GM23338 (cell line): Measurements from ENCODE around the gene PRKCI. TPM values are rescaled to one million over a fixed set of nuclear protein-coding genes. Genes with fewer than 3 reads are reported as not detected.
A peak's percentile ranks its signal among the peaks of the same experiment; 100 is the strongest.

Experiments used
- ATAC-seq: fragments of 200-7000 bp; cut with Tn5 transposase; 3 replicates; pipeline ENCODE4 v1.9.1; 2020
- DNase-seq: peaks from one replicate; pipeline ENCODE4 v3.0.0-alpha.2; 2015; ENCODE audit warnings: low spot score
- H2AFZ ChIP-seq: fragments of 200-600 bp; sonication (generic); 2 replicates; pipeline ENCODE4 v1.8.0; 2016; ENCODE audit warnings: antibody characterized with exemption, mild to moderate bottlenecking, moderate library complexity
- H3F3A ChIP-seq: fragments of 200-600 bp; sonication (generic); replicated peaks from 2 replicates; pipeline ENCODE4 v1.8.0; 2017; ENCODE audit warnings: antibody characterized with exemption, mixed run types, low read depth
- H3K27ac ChIP-seq: fragments of 200-600 bp; sonication (generic); 2 replicates; pipeline ENCODE4 v1.6.1; 2016; ENCODE audit warnings: low read depth
- H3K27me3 ChIP-seq: fragments of 200-600 bp; sonication (generic); 2 replicates; pipeline ENCODE4 v1.8.0; 2016; ENCODE audit warnings: mild to moderate bottlenecking, mixed run types, moderate library complexity; ENCODE audit not compliant: insufficient read depth
- H3K36me3 ChIP-seq: fragments of 200-600 bp; sonication (generic); 2 replicates; pipeline ENCODE4 v1.8.0; 2016; ENCODE audit warnings: mild to moderate bottlenecking; ENCODE audit not compliant: insufficient read depth
- H3K4me1 ChIP-seq: fragments of 200-600 bp; sonication (generic); 2 replicates; pipeline ENCODE4 v1.8.0; 2016; ENCODE audit warnings: mild to moderate bottlenecking, moderate library complexity; ENCODE audit not compliant: insufficient read depth
- H3K4me2 ChIP-seq: fragments of 200-600 bp; sonication (generic); 2 replicates; pipeline ENCODE4 v1.7.1; 2017; ENCODE audit warnings: mixed run types
- H3K4me3 ChIP-seq: fragments of 200-600 bp; sonication (generic); 2 replicates; pipeline ENCODE4 v1.6.1; 2016; ENCODE audit warnings: mixed run types
- H3K79me2 ChIP-seq: fragments of 200-600 bp; sonication (generic); replicated peaks from 2 replicates; pipeline ENCODE4 v1.8.0; 2017; ENCODE audit warnings: mild to moderate bottlenecking; ENCODE audit not compliant: insufficient read depth
- H3K9me2 ChIP-seq: fragments of 200-600 bp; sonication (generic); 2 replicates; pipeline ENCODE4 v1.8.0; 2017; ENCODE audit not compliant: insufficient read depth
- H4K20me1 ChIP-seq: fragments of 200-600 bp; sonication (generic); replicated peaks from 2 replicates; pipeline ENCODE4 v1.8.0; 2017; ENCODE audit warnings: mild to moderate bottlenecking; ENCODE audit not compliant: insufficient read depth
- H3K27ac Mint-ChIP-seq: 2 replicates; pipeline ENCODE4 v1.8.0; 2020; ENCODE audit warnings: inconsistent platforms, mild to moderate bottlenecking, moderate library complexity, mixed read lengths
- H3K27me3 Mint-ChIP-seq: 3 replicates; pipeline ENCODE4 v1.8.0; 2022; ENCODE audit warnings: low read depth, mild to moderate bottlenecking, moderate library complexity, mixed read lengths, inconsistent platforms; ENCODE audit not compliant: insufficient read depth, poor library complexity
- H3K36me3 Mint-ChIP-seq: 3 replicates; pipeline ENCODE4 v1.8.0; 2021; ENCODE audit warnings: low read depth, mild to moderate bottlenecking, inconsistent platforms, moderate library complexity, mixed read lengths
- H3K4me1 Mint-ChIP-seq: 3 replicates; pipeline ENCODE4 v1.8.0; 2020; ENCODE audit warnings: mild to moderate bottlenecking, inconsistent platforms, mixed read lengths
- H3K4me3 Mint-ChIP-seq: 3 replicates; pipeline ENCODE4 v1.8.0; 2021; ENCODE audit warnings: moderate library complexity, mild to moderate bottlenecking, inconsistent platforms, mixed read lengths
- H3K9me3 Mint-ChIP-seq: 3 replicates; pipeline ENCODE4 v1.8.0; 2020; ENCODE audit warnings: moderate library complexity, mild to moderate bottlenecking, inconsistent platforms, mixed read lengths
- CREB1 ChIP-seq: fragments of 250-450 bp; sonication (Bioruptor Pico); IDR thresholded peaks from 2 replicates; pipeline ENCODE4 v1.5.0; 2020; ENCODE audit warnings: low read depth, mild to moderate bottlenecking, moderate library complexity
- ETS1 ChIP-seq: IDR thresholded peaks from 2 replicates; pipeline ENCODE4 v1.6.1; 2016; ENCODE audit warnings: antibody characterized with exemption
- EZH2 ChIP-seq: fragments of 200-600 bp; sonication (generic); IDR thresholded peaks from one replicate; pipeline ENCODE4 v1.8.0; 2017; ENCODE audit warnings: antibody characterized with exemption, mild to moderate bottlenecking, low read depth; ENCODE audit not compliant: unreplicated experiment
- EZH2phosphoT487 ChIP-seq: fragments of 200-600 bp; sonication (generic); IDR thresholded peaks from one replicate; pipeline ENCODE4 v1.8.1; 2018; ENCODE audit warnings: antibody characterized with exemption; ENCODE audit not compliant: unreplicated experiment
- JUNB ChIP-seq: IDR thresholded peaks from one replicate; pipeline ENCODE4 v1.6.1; 2016; ENCODE audit warnings: antibody characterized with exemption; ENCODE audit not compliant: unreplicated experiment
- NANOG ChIP-seq: IDR thresholded peaks from 2 replicates; pipeline ENCODE4 v1.6.1; 2016; ENCODE audit warnings: antibody characterized with exemption, borderline replicate concordance
- POLR2AphosphoS5 ChIP-seq: IDR thresholded peaks from 2 replicates; pipeline ENCODE4 v1.6.1; 2016; ENCODE audit warnings: antibody characterized with exemption, low read depth
- STAT1 ChIP-seq: IDR thresholded peaks from one replicate; pipeline ENCODE4 v1.6.1; 2016; ENCODE audit warnings: antibody characterized with exemption; ENCODE audit not compliant: unreplicated experiment
- ZNF114 ChIP-seq: fragments of 250-450 bp; sonication (Bioruptor Pico); IDR thresholded peaks from 2 replicates; pipeline ENCODE4 v1.5.0; 2020; ENCODE audit warnings: mild to moderate bottlenecking, moderate library complexity
- ZNF331 ChIP-seq: fragments of 250-450 bp; sonication (Bioruptor Pico); IDR thresholded peaks from 2 replicates; pipeline ENCODE4 v1.5.0; 2020; ENCODE audit warnings: low read depth, mild to moderate bottlenecking, moderate library complexity
- polyA plus RNA-seq: library from polyadenylated mRNA; unstranded; fragments of >200 nt; fragmentation: Nextera tagmentation; extraction: Ambion mirVana; gene quantifications from 2 replicates; pipeline ENCODE4 v1.2.1, GENCODE V29; 2016
- total RNA-seq: library from RNA; depleted of rRNA; stranded (reverse); fragments of >200 nt; shearing (Covaris generic); gene quantifications from 2 replicates; pipeline ENCODE4 v1.2.3, GENCODE V29; 2014
- TF ChIP-seq, protein P1 (sequence below): fragments of 250-450 bp; sonication (Bioruptor Pico); IDR thresholded peaks from 2 replicates; pipeline ENCODE4 v1.5.0; 2020; ENCODE audit warnings: mild to moderate bottlenecking, moderate library complexity
- TF ChIP-seq, protein P2 (sequence below): IDR thresholded peaks from one replicate; pipeline ENCODE4 v1.6.1; 2018; ENCODE audit warnings: antibody characterized with exemption; ENCODE audit not compliant: unreplicated experiment
- TF ChIP-seq, protein P3 (sequence below), 2 experiments: fragments of 200-600 bp in 1 of 2; sonication (generic) in 1 of 2; conservative IDR thresholded peaks; 2 replicates each; pipeline versions ENCODE4 v1.5.1 to v1.6.1; 2016 to 2017; ENCODE audit warnings: antibody characterized with exemption in 2 of 2, low read depth in 2 of 2, mild to moderate bottlenecking in 2 of 2, moderate library complexity in 1 of 2

The PRKCI gene
- total and polyA plus RNA-seq, 2 experiments from 2014 or later: 58.0 to 119 TPM

- Histone ChIP-seq H3F3A (no peaks in the 10 kb centered on the region), H2AFZ (no peak overlapping the region), H3K9me2 (no peaks in the 10 kb centered on the region), H3K27ac (0 out of 2 replicates have a peak overlapping the region, but pooled peaks have one; percentile 27), H3K27me3 (no peaks in the 10 kb centered on the region), H3K4me1 (no peaks in the 10 kb centered on the region), H3K4me3 (no peak overlapping the region), H3K36me3 (peaks cover 21% of the 10 kb centered on the region), H4K20me1 (no peaks in the 10 kb centered on the region), H3K4me2 (no peak overlapping the region), H3K79me2 (peaks cover 4% of the 10 kb centered on the region; the same call in 1 of the 2 replicates)
- no peak overlapping the region for H3K27ac Mint-ChIP-seq
- no peak for DNase-seq
- no peaks in the 10 kb centered on the region for H3K4me1 Mint-ChIP-seq
- ATAC-seq: no peak
- no peak overlapping the region for H3K4me3 Mint-ChIP-seq
- no peaks in the 10 kb centered on the region for H3K9me3 Mint-ChIP-seq
- peaks cover 52% of the 10 kb centered on the region for H3K36me3 Mint-ChIP-seq
- H3K27me3 Mint-ChIP-seq: peaks cover 2% of the 10 kb centered on the region
- no peak for TF ChIP-seq JUNB
- TF ChIP-seq, protein P1, sequence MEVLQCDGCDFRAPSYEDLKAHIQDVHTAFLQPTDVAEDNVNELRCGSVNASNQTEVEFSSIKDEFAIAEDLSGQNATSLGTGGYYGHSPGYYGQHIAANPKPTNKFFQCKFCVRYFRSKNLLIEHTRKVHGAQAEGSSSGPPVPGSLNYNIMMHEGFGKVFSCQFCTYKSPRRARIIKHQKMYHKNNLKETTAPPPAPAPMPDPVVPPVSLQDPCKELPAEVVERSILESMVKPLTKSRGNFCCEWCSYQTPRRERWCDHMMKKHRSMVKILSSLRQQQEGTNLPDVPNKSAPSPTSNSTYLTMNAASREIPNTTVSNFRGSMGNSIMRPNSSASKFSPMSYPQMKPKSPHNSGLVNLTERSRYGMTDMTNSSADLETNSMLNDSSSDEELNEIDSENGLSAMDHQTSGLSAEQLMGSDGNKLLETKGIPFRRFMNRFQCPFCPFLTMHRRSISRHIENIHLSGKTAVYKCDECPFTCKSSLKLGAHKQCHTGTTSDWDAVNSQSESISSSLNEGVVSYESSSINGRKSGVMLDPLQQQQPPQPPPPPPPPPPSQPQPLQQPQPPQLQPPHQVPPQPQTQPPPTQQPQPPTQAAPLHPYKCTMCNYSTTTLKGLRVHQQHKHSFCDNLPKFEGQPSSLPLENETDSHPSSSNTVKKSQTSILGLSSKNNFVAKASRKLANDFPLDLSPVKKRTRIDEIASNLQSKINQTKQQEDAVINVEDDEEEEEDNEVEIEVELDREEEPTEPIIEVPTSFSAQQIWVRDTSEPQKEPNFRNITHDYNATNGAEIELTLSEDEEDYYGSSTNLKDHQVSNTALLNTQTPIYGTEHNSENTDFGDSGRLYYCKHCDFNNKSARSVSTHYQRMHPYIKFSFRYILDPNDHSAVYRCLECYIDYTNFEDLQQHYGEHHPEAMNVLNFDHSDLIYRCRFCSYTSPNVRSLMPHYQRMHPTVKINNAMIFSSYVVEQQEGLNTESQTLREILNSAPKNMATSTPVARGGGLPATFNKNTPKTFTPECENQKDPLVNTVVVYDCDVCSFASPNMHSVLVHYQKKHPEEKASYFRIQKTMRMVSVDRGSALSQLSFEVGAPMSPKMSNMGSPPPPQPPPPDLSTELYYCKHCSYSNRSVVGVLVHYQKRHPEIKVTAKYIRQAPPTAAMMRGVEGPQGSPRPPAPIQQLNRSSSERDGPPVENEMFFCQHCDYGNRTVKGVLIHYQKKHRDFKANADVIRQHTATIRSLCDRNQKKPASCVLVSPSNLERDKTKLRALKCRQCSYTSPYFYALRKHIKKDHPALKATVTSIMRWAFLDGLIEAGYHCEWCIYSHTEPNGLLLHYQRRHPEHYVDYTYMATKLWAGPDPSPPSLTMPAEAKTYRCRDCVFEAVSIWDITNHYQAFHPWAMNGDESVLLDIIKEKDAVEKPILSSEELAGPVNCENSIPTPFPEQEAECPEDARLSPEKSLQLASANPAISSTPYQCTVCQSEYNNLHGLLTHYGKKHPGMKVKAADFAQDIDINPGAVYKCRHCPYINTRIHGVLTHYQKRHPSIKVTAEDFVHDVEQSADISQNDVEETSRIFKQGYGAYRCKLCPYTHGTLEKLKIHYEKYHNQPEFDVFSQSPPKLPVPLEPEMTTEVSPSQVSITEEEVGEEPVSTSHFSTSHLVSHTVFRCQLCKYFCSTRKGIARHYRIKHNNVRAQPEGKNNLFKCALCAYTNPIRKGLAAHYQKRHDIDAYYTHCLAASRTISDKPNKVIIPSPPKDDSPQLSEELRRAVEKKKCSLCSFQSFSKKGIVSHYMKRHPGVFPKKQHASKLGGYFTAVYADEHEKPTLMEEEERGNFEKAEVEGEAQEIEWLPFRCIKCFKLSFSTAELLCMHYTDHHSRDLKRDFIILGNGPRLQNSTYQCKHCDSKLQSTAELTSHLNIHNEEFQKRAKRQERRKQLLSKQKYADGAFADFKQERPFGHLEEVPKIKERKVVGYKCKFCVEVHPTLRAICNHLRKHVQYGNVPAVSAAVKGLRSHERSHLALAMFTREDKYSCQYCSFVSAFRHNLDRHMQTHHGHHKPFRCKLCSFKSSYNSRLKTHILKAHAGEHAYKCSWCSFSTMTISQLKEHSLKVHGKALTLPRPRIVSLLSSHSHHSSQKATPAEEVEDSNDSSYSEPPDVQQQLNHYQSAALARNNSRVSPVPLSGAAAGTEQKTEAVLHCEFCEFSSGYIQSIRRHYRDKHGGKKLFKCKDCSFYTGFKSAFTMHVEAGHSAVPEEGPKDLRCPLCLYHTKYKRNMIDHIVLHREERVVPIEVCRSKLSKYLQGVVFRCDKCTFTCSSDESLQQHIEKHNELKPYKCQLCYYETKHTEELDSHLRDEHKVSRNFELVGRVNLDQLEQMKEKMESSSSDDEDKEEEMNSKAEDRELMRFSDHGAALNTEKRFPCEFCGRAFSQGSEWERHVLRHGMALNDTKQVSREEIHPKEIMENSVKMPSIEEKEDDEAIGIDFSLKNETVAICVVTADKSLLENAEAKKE (CRISPR knock-in tag): no peak
- TF ChIP-seq STAT1: no peak
- no peak for TF ChIP-seq CREB1
- no peak for TF ChIP-seq EZH2
- TF ChIP-seq ZNF114 (CRISPR knock-in tag): no peak
- TF ChIP-seq ZNF331 (CRISPR knock-in tag): no peak
- TF ChIP-seq POLR2AphosphoS5: no peak
- TF ChIP-seq, protein P2, sequence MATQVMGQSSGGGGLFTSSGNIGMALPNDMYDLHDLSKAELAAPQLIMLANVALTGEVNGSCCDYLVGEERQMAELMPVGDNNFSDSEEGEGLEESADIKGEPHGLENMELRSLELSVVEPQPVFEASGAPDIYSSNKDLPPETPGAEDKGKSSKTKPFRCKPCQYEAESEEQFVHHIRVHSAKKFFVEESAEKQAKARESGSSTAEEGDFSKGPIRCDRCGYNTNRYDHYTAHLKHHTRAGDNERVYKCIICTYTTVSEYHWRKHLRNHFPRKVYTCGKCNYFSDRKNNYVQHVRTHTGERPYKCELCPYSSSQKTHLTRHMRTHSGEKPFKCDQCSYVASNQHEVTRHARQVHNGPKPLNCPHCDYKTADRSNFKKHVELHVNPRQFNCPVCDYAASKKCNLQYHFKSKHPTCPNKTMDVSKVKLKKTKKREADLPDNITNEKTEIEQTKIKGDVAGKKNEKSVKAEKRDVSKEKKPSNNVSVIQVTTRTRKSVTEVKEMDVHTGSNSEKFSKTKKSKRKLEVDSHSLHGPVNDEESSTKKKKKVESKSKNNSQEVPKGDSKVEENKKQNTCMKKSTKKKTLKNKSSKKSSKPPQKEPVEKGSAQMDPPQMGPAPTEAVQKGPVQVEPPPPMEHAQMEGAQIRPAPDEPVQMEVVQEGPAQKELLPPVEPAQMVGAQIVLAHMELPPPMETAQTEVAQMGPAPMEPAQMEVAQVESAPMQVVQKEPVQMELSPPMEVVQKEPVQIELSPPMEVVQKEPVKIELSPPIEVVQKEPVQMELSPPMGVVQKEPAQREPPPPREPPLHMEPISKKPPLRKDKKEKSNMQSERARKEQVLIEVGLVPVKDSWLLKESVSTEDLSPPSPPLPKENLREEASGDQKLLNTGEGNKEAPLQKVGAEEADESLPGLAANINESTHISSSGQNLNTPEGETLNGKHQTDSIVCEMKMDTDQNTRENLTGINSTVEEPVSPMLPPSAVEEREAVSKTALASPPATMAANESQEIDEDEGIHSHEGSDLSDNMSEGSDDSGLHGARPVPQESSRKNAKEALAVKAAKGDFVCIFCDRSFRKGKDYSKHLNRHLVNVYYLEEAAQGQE: no peak
- TF ChIP-seq NANOG: no peak
- TF ChIP-seq, protein P3, sequence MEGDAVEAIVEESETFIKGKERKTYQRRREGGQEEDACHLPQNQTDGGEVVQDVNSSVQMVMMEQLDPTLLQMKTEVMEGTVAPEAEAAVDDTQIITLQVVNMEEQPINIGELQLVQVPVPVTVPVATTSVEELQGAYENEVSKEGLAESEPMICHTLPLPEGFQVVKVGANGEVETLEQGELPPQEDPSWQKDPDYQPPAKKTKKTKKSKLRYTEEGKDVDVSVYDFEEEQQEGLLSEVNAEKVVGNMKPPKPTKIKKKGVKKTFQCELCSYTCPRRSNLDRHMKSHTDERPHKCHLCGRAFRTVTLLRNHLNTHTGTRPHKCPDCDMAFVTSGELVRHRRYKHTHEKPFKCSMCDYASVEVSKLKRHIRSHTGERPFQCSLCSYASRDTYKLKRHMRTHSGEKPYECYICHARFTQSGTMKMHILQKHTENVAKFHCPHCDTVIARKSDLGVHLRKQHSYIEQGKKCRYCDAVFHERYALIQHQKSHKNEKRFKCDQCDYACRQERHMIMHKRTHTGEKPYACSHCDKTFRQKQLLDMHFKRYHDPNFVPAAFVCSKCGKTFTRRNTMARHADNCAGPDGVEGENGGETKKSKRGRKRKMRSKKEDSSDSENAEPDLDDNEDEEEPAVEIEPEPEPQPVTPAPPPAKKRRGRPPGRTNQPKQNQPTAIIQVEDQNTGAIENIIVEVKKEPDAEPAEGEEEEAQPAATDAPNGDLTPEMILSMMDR (conservative IDR thresholded peaks at IDR 0.05; ENCODE audit: low read depth in 2 of 2): no peak
- no peak for TF ChIP-seq ETS1
- TF ChIP-seq EZH2phosphoT487: no peak
Measured at GRCh38 chr3:170270282-170270881, 48.2 kb downstream of the PRKCI start.
